ENCODE results near the gene RRP12. TPM values are rescaled to one million over a fixed set of nuclear protein-coding genes. Genes with fewer than 3 reads are reported as not detected.

RRP12 gene
- total RNA-seq, 1 experiment from 2014 or later, result 41.7 TPM

DNA sequence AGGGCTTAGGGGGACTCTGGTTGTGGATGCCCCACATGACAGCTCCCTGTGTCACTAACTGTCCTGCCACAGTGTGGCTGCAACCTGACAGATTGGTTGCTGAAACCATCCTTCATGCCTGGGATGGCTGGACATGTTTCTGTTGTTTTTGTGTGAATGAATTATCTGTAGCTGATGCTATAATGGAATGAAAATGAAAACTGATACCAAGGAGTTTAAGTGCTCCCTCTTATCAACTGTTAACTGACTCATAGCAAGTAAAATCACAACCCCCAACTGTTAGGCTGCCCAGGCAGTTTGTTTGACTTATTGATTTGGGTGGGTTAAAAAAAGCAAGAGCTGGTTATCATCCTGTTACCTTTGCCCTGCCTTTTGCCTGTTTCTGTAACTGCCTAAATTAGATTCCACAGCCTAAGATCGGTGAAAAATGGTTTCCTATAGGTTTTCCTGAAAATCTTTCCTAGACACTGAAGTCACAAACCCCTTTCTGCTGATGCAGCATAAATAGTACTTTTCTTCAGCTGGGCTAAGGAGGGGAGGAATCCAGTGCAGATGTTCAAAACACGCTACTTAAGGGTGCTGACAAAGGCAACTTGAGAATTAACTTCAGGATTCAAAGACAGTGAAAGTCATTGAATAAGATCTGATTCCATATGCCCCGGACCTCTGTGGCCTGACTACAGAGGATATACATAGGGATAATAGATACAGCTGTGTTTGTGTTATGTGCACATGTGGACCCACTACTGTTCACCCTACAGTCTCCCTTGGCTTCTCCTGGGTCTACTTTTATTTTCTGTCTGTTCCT is 72.3 kb downstream of the RRP12 start:
- peaks cover 4% of the 10 kb centered on the region for H3K36me3 ChIP-seq (replicated peaks; ENCODE audit: control insufficient read depth, insufficient read depth, low read length)
- H3K4me3 ChIP-seq (ENCODE audit: insufficient read depth, low read depth, low read length), result no peak overlapping the region
- DNase-seq, result peak; percentile 6
- peaks cover 2% of the 10 kb centered on the region; the same call in 1 of the 2 replicates for H3K27me3 ChIP-seq (ENCODE audit: control insufficient read depth, insufficient read depth, low read length)

GRCh38 chr10:97327348-97328294 is 73.5 kb downstream of the RRP12 start:
- DNase-seq, result peak; percentile 7
- Histone ChIP-seq H3K36me3 (replicated peaks; ENCODE audit: control insufficient read depth, insufficient read depth, low read length) (peaks cover 4% of the 10 kb centered on the region), H3K27me3 (ENCODE audit: control insufficient read depth, insufficient read depth, low read length) (no peaks in the 10 kb centered on the region), H3K4me3 (ENCODE audit: insufficient read depth, low read depth, low read length) (no peak overlapping the region)

DNA sequence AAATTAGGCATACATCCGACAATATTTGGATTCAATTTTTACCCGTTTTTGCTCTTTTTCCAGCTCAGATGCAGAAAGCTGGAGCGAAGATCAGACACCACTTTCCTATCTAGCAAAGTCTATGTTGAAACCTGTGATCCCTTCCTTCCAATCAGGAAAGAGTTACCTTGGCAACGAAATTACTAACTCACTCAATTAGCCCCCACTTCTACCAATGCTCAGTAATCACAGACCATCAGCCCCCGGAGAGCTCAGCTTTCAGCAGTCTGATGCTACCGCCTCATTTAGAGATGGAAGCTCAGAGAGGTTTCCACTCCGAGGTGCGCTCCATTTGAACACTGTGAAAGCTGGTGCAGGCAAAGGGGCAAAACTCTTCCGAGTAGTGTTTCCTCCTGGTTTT is 75.4 kb downstream of the RRP12 start:
- H3K27me3 ChIP-seq (ENCODE audit: control insufficient read depth, insufficient read depth, low read length), result peaks cover 8% of the 10 kb centered on the region
- DNase-seq, result peak; percentile 20
- no peak overlapping the region for H3K4me3 ChIP-seq (ENCODE audit: insufficient read depth, low read depth, low read length)
- peaks cover 4% of the 10 kb centered on the region for H3K36me3 ChIP-seq (replicated peaks; ENCODE audit: control insufficient read depth, insufficient read depth, low read length)

GRCh38 chr10:97323501-97323900 is 77.6 kb downstream of the RRP12 start:
- no peaks in the 10 kb centered on the region; the same call in 1 of the 2 replicates for H3K36me3 ChIP-seq (replicated peaks; ENCODE audit: control insufficient read depth, insufficient read depth, low read length)
- peaks cover 19% of the 10 kb centered on the region for H3K27me3 ChIP-seq (ENCODE audit: control insufficient read depth, insufficient read depth, low read length)
- no peak overlapping the region for H3K4me3 ChIP-seq (ENCODE audit: insufficient read depth, low read depth, low read length)
- DNase-seq, result no peak

- Histone ChIP-seq H3K4me3 (ENCODE audit: insufficient read depth, low read depth, low read length) (no peak overlapping the region), H3K27me3 (ENCODE audit: control insufficient read depth, insufficient read depth, low read length) (peaks cover 19% of the 10 kb centered on the region), H3K36me3 (replicated peaks; ENCODE audit: control insufficient read depth, insufficient read depth, low read length) (no peaks in the 10 kb centered on the region)
- DNase-seq, result peak; percentile 4
Measured at GRCh38 chr10:97321804-97322190, 79.3 kb downstream of the RRP12 start.

DNA sequence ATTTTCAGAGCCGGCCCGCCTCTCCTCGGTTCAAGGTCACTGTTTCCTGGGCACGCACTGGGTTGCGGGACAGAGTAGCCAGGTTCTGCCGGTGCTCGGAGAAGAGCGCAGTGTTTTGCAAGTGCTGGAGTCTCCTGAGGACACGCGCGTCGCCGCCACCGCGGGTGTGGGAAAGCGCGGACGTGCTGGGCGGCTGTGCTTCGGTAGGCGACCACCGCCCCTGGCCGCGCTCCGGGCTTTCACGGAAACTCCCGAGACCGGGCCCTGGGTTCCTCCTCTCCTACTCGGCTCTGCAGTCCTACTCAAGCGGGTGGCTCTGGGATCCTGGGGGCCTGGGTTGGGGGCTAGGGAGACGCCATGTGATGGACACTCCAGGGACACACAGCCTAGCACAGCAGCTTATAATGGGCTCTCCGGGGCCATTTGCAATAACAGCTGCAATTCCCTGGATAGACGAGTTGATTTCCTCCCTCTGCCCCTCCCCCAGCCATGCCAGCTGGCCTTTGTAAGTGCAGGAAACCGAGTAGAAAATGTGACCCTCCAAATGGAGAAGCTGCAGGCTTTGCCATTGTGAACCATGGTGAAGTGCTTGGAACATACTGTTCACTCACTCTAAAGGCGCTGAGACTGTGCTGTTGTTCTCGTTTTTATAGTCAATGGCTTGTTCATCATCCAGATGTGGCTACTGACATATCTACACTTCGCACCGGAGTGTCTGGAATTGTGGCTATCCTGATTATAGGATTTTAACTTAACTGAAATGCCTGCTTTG is 79.9 kb downstream of the RRP12 start:
- no peaks in the 10 kb centered on the region for H3K36me3 ChIP-seq (replicated peaks; ENCODE audit: control insufficient read depth, insufficient read depth, low read length)
- peak; percentile 63 for DNase-seq

DNA sequence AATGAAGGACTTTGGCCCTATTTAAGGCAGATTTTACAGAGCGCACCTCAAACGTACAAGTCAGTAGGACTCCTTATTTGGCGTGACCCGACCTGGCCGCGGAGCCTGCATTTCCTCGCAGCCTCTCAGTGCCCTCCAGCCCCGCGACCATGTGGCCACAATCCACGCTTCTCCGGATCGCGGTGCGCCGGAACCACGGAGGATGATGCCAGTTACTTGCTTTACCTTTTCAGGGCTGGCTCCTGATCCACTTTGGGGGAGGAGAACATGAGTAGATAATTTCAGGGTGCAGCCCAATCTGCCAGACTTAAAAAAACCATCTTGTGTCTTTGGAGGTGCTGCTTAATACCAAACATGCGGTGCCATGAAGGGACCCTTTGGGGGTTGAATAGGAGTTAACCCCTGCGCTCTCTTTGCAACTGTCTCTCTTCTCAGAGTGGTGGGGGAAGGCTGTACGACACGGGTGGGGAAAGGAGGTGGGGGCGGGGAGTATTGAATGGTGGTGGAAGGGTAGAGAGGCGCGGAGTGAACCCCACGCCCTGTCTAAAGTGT is 80.6 kb downstream of the RRP12 start:
- Histone ChIP-seq H3K27me3 (ENCODE audit: control insufficient read depth, insufficient read depth, low read length) (peaks cover 19% of the 10 kb centered on the region), H3K4me3 (ENCODE audit: insufficient read depth, low read depth, low read length) (peak overlapping the region; percentile 73), H3K36me3 (replicated peaks; ENCODE audit: control insufficient read depth, insufficient read depth, low read length) (no peaks in the 10 kb centered on the region)
- peak; percentile 34 for DNase-seq

More for the DNA sequence above, 79.9 kb downstream of the RRP12 start:
- H3K27me3 ChIP-seq (ENCODE audit: control insufficient read depth, insufficient read depth, low read length), result peaks cover 19% of the 10 kb centered on the region
- peak overlapping the region; percentile 73 for H3K4me3 ChIP-seq (ENCODE audit: insufficient read depth, low read depth, low read length)

DNA sequence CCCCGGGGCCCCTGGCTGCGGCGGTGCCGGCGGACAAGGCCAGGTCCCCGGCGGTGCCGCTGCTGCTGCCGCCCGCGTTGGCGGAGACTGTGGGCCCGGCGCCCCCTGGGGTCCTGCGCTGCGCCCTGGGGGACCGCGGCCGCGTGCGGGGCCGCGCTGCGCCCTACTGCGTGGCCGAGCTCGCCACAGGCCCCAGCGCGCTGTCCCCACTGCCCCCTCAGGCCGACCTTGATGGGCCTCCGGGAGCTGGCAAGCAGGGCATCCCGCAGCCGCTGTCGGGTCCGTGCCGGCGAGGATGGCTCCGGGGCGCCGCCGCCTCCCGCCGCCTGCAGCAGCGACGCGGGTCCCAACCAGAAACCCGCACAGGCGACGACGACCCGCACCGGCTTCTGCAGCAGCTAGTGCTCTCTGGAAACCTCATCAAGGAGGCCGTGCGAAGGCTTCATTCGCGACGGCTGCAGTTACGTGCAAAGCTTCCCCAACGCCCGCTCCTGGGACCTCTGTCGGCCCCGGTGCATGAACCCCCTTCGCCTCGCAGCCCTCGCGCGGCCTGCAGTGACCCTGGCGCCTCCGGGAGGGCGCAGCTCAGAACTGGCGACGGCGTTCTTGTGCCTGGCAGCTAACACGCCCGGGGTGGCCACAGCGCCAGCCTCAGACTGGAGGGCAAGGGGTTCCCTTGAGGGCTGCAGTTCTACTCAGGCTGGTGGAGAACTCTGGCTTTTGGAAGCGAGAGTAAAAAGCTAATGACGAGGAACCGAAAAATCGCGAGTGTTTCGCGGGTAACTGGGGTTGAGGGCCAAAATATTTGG is 81.3 kb downstream of the RRP12 start:
- H3K4me3 ChIP-seq (ENCODE audit: insufficient read depth, low read depth, low read length), result peak overlapping the region; percentile 73
- peak; percentile 85 for DNase-seq
- H3K36me3 ChIP-seq (replicated peaks; ENCODE audit: control insufficient read depth, insufficient read depth, low read length), result no peaks in the 10 kb centered on the region
- H3K27me3 ChIP-seq (ENCODE audit: control insufficient read depth, insufficient read depth, low read length), result peaks cover 19% of the 10 kb centered on the region

DNA sequence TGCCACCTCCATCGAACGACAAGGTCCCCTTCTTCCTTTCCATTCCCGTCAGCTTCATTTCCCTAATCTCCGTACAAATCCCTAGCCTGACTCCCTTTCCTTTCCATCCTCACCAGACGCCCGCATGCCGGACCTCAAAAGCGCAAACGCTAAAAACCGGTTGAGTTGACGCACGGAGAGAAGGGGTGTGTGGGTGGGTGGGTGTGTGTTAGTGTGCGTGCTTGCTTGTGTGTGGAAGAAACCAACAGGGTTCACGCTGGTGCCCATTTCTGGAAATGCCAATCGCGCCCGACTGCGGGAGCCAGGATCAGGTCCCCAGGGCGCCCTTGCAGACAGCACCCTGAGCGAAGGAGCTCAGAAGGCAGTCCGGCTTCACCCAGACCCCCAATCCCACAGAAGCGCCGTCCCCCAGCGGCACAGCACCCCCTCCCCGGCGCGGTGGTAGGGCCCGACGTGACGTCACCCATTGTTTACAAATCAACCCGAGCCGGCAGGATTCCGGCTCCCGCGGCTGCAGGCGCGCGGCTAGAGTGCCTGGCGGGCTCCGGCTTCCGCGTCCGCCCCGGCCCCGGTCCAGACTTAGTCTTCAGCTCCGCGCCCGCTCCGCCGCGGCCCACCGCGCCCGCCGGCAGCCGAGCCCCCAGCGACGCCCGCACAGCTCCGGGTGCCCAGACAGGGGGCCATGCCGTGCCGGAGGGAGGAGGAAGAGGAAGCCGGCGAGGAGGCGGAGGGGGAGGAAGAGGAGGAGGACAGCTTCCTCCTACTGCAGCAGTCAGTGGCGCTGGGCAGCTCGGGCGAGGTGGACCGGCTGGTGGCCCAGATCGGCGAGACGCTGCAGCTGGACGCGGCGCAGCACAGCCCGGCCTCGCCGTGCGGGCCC is 82.1 kb downstream of the RRP12 start, which contains the start of gene FRAT1:
FRAT1 (plus strand) TSS at position 500 of the 880 bp plus-strand sequence; CDS start at position 683, 183 bp downstream.
- peak; percentile 93 for DNase-seq
- H3K27me3 ChIP-seq (ENCODE audit: control insufficient read depth, insufficient read depth, low read length), result peaks cover 19% of the 10 kb centered on the region
- H3K36me3 ChIP-seq (replicated peaks; ENCODE audit: control insufficient read depth, insufficient read depth, low read length), result no peaks in the 10 kb centered on the region
- H3K4me3 ChIP-seq (ENCODE audit: insufficient read depth, low read depth, low read length), result peak within 1 kb of the TSS; percentile 73

DNA sequence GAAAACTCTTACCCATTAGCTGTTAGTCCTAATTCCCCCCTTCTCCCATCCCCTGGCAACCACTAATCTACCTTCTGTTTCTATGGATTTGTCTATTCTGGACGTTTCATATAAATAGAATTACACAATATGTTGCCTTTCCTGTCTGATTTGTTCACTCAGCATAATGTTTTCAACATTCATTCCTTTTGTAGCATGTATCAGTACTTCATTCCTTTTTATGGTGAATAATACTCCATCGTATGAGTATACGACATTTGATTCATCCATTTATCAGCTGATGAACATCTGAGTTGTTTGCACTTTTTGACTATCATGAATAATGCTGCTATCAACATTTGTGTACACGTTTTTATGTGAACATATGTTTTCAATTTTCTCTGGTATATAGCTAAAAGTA is 86.5 kb downstream of the RRP12 start:
- H3K27me3 ChIP-seq (ENCODE audit: control insufficient read depth, insufficient read depth, low read length), result no peaks in the 10 kb centered on the region; the same call in 1 of the 2 replicates
- DNase-seq, result no peak
- H3K4me3 ChIP-seq (ENCODE audit: insufficient read depth, low read depth, low read length), result no peak overlapping the region
- H3K36me3 ChIP-seq (replicated peaks; ENCODE audit: control insufficient read depth, insufficient read depth, low read length), result no peaks in the 10 kb centered on the region

GRCh38 chr10:97312897-97313296 is 88.2 kb downstream of the RRP12 start:
- H3K4me3 ChIP-seq (ENCODE audit: insufficient read depth, low read depth, low read length), result no peak overlapping the region
- DNase-seq, result no peak
- H3K27me3 ChIP-seq (ENCODE audit: control insufficient read depth, insufficient read depth, low read length), result no peaks in the 10 kb centered on the region
- H3K36me3 ChIP-seq (replicated peaks; ENCODE audit: control insufficient read depth, insufficient read depth, low read length), result no peaks in the 10 kb centered on the region

DNA sequence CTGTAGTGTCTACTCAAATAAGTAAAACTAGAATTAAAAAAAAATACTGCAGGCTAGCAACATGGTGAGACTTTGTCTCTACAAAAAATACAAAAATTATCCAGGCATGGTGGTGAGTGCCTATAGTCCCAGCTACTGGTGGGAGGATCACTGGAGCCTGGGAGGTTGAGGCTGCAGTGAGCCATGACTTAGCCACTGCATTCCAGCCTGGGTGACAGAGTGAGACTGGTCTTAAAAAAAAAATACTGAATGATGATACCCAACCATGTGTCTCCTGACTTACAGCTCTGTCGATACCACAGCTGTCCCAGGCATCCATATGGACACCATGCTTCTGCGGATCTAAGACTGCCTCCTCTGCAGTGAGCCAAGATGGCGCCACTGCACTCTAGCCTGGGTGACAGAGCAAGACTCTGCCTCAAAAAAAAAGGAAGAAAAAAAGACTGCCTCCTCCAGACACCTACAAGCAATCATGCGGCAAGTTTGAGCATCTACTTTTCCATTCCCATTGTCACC is 90.0 kb downstream of the RRP12 start:
- H3K27me3 ChIP-seq (ENCODE audit: control insufficient read depth, insufficient read depth, low read length), result no peaks in the 10 kb centered on the region
- no peaks in the 10 kb centered on the region for H3K36me3 ChIP-seq (replicated peaks; ENCODE audit: control insufficient read depth, insufficient read depth, low read length)
- H3K4me3 ChIP-seq (ENCODE audit: insufficient read depth, low read depth, low read length), result no peak overlapping the region
- no peak for DNase-seq

Measured in H7 (cell line).